Germinal center (tissue), 1 donor: ENCODE data around the gene SLC23A1.
A peak's percentile ranks its signal among the peaks of the same experiment; 100 is the strongest.
"Not testable (repeated sequence)": the region's sequence is repeated elsewhere in the genome, so short reads cannot be mapped to it uniquely, and the experiment has no call there.

Experiments used
- DNase-seq: peaks from one replicate; pipeline ENCODE4 v3.0.0; 2012; ENCODE audit warnings: mixed read lengths, low spot score

The SLC23A1 gene

DNA sequence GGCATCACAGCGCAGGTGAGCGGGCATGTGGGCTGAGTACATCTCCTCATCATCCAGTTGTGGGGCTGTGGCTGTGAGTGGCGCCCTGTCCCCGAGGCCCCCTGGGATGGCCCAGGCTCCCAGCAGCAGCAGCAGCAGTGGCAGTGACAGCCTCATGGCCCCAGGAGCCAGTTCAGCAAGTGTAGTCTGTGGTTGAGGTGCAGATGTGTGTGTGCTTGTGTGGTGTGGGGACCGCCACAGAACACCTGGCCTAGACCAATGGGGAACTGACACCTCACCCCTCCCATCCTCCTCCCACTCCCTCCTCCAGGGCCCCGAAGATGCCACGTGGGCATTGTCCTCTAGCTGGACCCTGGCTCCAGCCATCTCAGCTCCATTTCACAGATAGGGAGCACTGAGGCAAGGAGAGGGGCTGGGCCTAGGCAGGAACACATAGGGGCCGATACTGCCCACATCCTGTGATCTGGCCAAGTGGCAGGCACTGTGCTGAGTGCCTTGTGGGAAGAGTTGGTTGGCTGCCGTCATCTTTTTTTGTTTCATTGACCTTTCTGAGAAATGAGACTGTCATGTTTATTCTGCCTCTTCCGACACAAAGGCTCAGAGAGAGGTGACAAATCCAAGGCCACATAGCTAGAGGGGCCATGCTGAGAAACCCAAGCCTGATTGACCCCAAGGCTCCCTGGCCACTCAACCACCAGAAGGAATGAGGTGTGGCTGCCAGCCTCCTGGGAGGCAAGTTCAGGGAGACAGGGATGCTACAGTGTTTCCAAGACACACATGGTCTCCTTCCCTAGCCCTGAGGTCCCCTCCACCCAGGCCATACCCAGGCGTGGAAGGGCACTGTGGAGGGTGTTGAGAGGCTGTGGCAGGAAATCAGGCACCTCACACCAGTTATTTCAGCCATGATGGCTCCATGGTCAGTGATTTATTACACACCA, 6.9 kb upstream of the SLC23A1 start, which contains the start of gene MZB1:
Gene MZB1 (minus strand): TSS at position 213 of the 938 bp plus-strand sequence. CDS start 57 bp downstream, at position 156.
- DNase-seq = peak; percentile 90

DNA sequence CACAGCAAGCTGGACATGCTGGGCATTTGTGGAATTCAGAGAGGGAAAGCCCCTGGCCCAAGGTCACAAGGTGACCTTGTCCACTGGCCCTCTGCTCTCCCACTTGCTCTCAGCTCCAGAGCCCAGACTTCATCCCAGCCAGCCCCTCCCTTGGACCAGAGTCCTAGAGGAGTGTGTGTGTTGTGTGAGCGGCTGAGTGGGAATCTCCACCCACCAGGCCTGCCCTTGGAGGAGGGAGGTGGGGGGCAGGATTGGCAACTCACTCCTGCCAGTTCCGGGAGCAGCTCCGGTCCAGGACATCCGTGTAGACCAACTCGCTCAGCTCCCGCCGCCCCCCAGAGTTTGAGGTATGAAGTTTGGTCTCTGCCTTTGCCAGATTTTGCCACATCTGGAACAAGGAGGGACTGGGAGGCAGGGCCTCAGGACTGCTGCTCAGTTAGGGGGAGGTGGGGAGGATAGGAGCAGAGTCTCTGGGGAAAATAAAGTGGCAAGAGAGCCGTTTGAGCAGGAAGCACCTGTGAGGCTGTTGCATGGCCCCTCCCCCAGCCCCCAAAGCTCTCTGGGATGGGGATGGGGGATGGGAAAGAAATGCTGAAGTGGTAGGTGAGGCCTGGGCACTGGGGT, 5.2 kb upstream of the SLC23A1 start:
- DNase-seq = peak; percentile 84

DNA sequence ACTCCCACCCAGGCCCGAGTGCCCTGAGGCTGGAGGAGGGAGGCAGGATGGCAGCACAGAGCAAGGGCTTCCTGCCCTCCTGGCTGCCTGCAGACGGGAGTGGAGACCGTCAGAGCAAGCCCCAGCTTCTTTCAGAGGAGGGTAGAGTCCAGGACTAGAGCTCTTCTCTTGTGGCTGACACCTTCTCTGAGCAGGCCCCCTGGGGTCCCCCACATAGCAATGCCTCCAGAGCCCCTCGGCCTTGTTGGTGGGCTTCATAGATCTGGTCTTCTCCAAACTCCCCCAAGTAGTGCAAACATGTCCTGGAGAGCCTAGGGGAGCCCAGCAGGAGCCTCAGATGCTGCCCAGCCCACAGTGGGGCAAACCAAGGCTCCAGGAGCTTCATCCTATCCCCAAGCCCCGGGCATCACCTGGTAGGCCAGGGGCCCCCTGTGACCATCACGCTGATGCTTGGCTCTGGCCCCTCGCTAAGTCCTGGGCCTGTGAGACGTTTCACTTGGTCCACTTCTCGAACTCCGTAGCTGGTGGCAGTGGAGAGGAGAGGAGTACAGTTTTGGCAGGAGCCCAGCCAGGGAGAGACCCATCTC, 4.6 kb upstream of the SLC23A1 start:
- DNase-seq = no peak

DNA sequence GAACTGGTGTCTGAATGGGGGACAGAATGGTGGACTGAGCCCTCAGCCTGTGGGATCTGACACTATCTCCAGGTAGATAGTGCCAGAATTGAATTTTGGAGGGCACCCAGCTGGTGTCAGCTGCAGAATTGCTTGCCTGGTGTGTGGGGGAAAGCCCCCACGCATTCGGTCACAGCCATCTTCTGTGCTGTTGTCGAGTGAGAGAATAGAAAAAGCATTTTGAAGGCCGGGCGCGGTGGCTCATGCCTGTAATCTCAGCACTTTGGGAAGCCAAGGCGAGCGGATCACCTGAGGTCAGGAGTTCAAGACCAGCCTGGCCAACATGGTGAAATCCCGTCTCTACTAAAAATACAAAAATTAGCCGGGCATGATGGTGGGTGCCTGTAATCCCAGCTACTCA, 3.9 kb upstream of the SLC23A1 start:
- not testable (repeated sequence) for DNase-seq

DNA sequence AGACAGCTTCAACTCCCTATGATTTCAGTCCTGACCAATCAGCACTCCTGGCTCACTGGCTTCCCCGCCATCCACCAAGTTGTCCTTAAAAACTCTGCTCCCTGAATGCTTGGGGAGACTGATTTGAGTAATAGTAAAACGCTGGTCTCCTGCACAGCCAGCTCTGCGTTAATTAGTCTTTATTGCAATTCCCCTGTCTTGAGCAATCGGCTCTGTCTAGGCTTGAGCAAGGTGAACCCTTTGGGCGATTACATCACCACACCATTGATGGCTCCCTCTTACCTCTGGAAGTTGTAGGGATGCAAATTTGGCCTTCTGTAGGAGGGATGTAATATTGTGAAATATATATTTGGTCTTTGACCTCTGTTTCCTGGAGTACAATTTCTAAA, 2.9 kb upstream of the SLC23A1 start:
- DNase-seq = no peak

DNA sequence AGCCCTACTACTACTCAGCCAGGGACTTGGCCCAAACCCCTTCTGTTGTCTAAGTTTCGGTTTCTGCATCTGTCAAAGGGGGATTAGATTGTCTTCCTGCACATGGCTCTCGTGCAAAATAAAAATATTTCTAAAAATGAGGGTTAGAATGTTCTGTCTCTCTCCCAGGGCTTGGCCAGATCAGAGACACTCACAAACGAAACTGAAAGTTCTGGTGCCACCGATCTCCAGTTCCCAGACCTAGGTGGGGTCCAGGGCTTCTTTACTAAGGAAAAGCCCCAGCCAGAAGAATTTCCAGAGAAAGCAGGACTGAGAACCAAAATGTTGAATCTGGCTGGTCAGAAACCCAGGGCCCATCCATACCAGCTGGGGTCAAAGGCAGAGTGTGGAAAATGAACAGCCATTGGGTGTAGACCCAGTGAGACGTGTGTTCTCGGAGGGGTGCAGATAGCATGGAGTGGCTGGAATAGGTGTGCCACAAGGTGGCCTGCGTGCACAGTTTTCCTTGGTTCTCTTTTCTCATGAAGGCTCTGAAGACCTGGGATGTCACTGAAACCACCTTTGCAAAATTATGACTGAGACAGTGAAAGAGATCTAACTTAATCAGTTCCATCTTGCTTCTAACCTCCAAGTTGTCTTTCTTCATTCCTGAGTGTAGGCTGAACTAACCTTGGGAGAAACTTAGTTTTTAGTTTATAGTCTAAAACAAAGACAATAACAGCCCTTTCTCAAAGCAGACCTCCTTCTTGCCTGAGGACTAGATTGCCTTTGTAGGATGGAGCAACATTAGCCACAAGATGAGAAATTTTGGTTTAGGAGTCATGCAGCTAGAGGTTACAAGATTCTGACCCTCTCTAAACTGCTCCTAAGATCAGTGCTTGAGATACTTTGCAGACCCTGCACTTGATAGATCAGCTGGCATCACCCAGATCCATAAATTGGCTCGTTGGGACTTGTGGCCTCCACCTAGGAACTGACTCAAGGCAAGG, 2.3 kb upstream of the SLC23A1 start:
- DNase-seq = no peak

DNA sequence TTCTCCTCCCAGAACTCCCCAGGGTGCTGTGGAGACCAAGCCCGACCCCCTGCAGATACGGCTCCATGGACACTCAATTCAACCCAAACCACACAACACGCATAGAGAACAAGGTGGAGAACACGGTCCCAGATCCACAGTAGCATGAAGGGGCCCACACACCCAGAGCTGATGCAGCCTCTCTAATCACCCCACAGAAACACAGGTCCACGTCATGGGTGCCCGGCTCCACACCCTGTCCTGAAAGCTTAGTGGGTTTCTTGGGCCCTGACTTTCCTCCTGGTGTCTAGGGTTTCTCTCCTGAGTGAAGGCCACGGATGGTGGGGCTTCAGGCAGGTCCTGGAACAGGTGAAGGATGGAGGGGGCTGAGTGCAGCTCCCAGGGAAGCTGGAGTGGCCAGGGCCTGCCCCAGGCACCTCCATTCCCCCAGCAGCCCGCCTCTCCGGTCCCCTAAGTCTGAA, 1.5 kb upstream of the SLC23A1 start:
- no peak for DNase-seq

DNA sequence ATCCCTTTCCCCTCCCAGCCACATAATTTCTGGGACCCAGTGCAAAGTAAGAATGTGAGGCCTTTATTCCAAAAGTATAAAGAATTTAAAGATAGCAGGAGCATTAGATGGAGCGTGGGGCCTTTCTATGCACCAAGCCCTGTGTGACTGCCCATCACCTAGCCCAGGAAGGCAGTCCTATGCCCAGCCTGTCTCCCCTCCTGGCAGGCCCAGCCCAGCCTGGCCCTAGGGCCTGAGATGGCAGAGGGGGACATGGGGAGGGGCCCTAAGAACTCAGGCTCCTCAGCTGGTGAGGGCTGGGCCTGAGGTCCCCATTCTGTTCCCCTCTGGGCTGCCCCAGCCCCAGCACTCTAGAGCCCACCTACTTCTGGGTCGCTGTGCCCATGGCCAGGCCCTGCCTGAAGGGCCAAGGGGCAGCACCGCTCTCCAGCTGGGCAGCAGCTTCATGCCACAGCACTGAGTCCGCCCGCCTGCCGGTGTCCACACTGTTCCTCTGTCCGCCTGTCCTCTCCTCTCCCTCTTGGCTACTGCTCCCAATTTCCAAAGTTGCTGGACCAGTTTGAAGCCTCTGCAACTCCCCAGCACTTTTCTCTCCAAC, 995 bp upstream of the SLC23A1 start:
- no peak for DNase-seq

DNA sequence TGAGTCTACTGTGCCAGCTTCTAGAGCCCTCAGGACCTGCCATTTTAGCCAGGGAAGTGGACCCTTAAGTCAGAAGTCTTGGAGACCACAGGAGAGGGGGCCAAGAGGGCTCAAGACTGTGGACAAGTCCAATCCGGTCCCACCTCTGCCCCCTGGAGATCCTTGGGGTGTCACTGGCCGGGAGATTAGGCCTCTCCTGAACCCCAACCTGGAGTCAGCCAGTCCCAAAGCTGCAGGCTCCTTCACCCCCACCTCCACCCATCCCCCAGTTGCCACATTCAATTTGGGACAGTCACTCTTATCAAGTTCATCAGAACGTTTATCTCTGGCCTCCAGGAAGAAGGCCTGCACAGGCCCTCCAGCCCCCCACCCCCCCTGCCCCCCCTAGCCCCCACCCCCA, 290 bp downstream of the SLC23A1 start:
- no peak for DNase-seq

DNA sequence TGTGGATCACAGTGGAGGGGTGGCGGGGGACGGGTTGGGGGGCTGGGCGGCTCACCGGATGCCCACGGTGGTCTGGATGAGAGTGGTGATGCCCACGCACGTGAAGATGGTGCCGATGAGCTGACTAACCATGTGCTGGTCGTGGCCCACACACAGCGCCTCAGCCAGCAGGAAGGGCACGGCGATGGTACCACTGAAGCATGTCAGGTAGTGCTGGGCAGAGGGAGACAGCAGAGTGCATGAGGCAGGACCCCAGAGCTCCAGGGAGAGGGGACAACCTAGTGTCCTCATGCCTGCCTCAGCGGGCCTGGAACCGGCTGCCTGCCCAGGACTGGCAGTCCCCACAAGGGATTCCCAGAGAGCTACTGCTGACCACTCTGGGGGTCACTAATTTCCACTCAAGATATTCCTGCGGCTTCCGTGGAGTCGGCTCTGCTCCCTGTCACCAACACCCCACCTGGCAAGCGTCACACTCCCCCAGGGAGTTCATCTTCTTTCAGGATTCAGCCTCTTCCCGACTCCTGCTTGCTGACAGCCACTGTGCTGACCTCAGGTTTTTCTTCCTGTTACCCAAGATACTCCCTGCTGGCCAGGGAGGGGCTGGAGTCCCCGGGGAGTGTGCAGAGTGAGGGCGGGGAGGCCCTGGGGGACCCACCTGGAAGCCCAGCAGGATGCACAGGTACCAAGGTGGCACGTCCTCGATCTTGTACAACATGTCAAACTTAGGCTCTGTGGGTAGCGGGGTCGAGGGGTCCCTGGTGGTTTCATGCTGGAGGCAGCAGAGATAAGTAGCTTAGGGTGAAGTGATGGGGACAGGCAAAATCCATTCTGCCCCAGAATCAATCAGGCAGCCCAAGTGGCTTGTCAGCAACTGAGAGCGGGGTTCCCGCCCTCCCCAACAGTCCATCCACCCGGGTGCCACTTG, 998 bp downstream of the SLC23A1 start:
- no peak for DNase-seq

DNA sequence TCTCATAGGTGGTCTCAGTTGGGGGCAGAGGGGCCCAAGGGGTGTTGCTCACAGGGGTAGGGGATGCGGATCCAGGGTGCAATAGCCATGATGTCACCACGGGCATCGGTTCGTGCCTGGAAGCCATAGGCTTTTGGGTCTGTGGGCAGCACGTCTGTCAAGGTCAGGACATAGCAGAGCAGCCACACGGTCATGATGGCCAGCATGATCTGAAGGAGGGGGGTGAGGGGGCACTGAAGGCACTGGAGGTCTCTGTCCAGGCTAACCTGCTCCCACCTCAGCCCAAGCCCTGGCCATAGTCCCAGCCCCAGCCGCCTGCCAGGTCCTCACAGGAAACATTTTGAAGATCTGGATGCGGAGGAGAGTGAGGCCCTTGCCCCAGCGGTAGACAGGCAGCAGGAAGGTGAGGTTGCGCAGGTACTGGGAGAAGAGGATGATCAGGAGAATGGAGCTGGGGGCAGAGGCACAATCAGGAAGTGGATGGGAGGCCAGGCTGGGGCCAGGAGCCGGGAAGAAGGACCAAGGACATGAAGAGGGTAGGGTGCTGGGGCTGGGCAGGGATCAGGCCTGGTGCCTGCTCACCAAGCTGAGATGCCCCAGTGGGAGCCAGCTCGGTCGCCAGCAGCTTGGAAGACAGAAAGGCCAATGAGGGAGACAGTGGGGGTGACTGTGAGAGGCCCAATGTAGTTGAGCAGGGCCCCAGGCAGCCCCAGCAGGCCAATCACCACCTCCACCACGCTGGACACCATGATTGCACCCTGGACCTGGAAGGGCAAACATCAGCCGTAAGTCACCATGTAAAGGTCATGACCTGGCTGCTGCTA, 3.3 kb downstream of the SLC23A1 start:
- DNase-seq = no peak

DNA sequence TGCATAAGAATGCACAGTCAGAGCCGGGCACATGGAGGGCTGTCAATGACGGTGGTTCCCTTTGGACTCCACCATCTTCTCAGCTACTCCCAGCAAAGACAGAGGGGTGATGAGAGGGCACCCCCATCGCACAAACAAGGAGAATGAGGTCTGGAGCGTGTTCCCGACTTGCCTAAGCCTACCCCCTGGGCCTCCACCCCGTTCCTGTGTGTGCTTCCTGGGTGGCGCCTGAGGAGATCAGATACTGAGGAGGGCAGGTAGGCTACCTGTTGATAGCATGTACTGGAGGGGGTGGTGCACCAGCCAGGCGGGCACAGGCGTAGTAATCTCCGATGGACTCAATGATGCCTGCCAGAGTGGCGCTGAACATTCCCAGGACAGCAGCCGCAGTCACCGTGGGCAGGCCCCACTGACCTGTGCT, 4.1 kb downstream of the SLC23A1 start:
- DNase-seq = no peak

DNA sequence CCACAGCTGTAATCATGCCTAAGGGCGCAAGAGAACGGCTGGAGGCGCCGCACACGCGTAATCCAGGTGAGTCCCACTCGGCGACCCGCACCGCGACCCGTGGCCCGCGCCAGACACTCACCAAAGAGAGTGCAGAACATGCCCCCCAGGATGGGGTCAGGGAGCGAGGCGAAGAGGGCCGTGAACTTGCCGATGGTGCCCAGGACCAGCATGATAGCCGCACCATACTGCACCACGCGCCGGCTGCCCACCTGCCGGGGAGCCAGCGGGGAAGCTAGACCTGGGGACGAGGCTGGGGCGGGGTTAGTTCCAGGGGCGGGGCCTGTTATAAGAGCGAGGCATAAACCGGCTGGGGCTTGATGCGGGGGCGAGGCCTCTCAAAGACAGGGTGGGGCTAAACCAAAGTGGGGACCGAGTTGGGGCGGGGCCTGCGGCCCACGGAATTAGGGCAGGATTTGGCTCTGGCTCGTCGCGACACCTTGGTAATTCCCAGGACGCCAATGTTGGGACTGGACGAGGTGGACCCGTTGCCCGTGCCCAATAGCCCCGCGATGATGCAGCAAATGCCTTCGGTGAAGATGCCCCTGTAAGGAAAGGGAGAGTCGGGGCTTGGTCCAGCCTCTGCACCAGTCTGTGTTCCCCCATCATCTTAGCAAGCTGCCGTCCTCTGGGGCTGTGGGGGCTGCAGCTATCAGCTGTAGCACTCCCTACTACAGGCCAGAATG, 4.8 kb downstream of the SLC23A1 start:
- no peak for DNase-seq

DNA sequence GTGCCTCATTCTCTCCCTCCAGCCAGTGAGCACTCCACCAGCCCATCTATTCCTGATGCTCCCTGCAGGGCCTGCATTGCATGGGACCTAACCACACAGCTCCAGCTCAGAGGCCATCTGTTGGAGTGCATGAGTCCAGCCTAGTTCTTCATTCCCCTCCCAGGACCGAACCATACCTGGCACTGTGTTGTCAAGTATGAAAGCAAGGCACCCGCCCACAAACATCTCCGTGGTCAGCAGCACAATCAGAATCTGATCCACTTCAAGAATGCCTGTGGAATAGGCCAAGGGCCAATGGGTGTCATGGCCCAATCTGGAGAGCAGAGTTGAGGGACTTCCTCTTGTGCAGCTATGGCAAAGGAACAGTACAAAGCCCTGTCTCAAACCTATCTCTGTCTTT, 5.9 kb downstream of the SLC23A1 start:
- DNase-seq = no peak

DNA sequence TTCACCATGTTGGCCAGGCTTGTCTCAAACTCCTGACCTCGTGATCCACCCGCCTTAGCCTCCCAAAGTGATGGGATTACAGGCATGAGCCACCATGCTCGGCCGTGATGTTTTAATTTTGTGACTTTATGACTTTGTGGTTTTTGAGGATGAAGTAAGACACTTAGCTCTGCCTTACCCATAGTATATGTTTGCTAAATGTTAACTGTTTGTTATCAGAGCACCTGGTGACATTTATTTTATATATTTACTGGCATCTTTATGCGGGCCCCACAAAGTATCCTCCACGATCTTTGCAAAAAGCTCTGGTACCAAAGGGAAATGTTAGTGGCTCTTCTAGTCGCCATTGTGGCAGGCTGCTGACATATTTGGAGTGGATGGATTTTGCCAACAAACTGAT, 6.7 kb downstream of the SLC23A1 start:
- DNase-seq = no peak

DNA sequence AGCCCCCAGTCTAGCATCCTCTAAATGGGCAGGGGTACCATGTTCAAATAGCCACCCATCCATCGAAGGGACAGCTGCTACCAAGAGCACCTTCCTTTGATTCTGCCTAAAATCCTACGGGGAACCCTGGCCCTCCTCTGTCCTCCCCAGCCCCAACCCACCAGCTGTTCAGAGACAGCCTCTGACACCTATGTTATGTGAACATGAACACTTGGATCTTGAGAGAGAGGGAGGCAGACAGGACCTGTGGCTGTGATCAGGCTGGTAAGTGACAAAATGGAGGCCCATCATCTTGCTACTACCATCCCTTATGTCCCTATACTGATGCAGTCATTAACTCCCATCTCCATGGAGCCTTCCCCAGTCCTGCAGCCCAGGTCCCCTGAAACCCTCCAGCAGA, 8.2 kb downstream of the SLC23A1 start:
- no peak for DNase-seq

DNA sequence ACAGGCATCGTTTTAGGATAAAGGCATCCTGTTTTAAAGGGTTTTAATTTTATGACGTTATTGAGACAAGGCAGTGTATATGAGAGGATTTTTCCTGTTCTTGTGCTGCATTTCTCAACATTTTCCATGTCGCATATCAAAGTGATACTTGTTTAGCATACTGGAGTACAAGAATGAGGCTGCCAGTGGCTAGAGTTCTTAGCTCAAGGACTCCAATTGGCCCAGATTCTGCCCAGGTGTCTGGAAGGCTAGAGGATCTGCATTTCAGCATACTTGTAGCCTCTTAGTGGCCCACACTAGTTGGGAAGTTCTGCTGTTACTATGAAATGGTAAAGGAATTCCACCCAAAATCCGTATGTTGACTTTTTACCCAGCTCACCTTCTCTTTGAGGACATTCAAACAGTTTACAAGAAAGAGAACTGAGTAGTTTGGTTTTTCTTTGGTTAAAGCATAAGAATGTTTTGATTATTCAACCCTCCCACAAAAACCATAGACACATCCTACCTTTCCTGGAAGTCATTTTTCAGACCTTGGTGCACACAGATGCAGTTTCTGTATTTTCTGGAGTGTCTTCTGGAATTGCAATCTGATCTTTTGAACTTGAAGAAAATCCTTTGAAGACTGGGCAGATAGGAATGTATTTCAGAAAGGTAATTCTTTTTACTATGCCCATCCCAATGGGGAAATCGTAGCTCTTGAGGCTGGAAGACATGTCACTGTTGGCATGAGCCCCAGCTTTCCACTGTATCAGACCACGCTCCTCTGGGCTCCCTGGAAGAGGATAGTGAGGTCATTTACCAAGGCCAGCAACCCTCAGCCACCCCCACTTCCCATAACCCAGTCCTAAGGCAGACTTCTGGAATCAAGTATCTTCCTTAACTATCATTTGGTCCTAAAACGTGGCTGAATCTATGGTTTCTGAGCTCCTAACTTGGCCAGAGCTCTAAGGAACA, 11.3 kb downstream of the SLC23A1 start:
- no peak for DNase-seq
